GM15510 (cell line): Measurements from ENCODE around the gene MARCHF10.

ENCODE experiments used
- POLR2A ChIP-seq: IDR thresholded peaks from 3 replicates; pipeline ENCODE4 v1.6.1; 2011; ENCODE audit warnings: borderline replicate concordance; ENCODE audit not compliant: insufficient read length; ENCODE audit errors: extremely low read depth

MARCHF10 gene

GRCh38 chr17:62807812-62808575, at the start of gene MARCHF10:
MARCHF10 (minus strand) TSS chr17:62808314; CDS start chr17:62801735, 6,579 bp downstream.
- no peak for TF ChIP-seq POLR2A

GRCh38 chr17:62857526-62857925, 49.4 kb upstream of the MARCHF10 start:
- no peak for TF ChIP-seq POLR2A

GRCh38 chr17:62856594-62856993, 48.5 kb upstream of the MARCHF10 start:
- TF ChIP-seq POLR2A = no peak

- TF ChIP-seq POLR2A = no peak
Measured at GRCh38 chr17:62855156-62855555, 47.0 kb upstream of the MARCHF10 start.

- no peak for TF ChIP-seq POLR2A
Measured at GRCh38 chr17:62854098-62854680, 46.1 kb upstream of the MARCHF10 start.

GRCh38 chr17:62852195-62852594, 44.1 kb upstream of the MARCHF10 start:
- no peak for TF ChIP-seq POLR2A

- no peak for TF ChIP-seq POLR2A
Measured at GRCh38 chr17:62848334-62848733, 40.2 kb upstream of the MARCHF10 start.

GRCh38 chr17:62847426-62847825, 39.3 kb upstream of the MARCHF10 start:
- no peak for TF ChIP-seq POLR2A

- TF ChIP-seq POLR2A = no peak
Measured at GRCh38 chr17:62840871-62841270, 32.8 kb upstream of the MARCHF10 start.

GRCh38 chr17:62832405-62832804, 24.3 kb upstream of the MARCHF10 start:
- no peak for TF ChIP-seq POLR2A

- no peak for TF ChIP-seq POLR2A
Measured at GRCh38 chr17:62827746-62828485, 19.8 kb upstream of the MARCHF10 start.

GRCh38 chr17:62826956-62827355, 18.8 kb upstream of the MARCHF10 start:
- no peak for TF ChIP-seq POLR2A

GRCh38 chr17:62825182-62825581, 17.1 kb upstream of the MARCHF10 start:
- no peak for TF ChIP-seq POLR2A

- no peak for TF ChIP-seq POLR2A
Measured at GRCh38 chr17:62824290-62825131, 16.4 kb upstream of the MARCHF10 start.
